Endothelial cell of coronary artery (primary cell): Measurements from ENCODE around the gene DCLK1. TPM values are rescaled to one million over a fixed set of nuclear protein-coding genes. Genes with fewer than 3 reads are reported as not detected.

Experiments used
- total RNA-seq: library from RNA; depleted of rRNA; stranded (reverse); fragments of >200 nt; gene quantifications from 2 replicates; pipeline ENCODE4 v1.2.3, GENCODE V29; 2014

The DCLK1 gene
- total RNA-seq, result 0.99 and 3.5 TPM in 2 replicates

DNA sequence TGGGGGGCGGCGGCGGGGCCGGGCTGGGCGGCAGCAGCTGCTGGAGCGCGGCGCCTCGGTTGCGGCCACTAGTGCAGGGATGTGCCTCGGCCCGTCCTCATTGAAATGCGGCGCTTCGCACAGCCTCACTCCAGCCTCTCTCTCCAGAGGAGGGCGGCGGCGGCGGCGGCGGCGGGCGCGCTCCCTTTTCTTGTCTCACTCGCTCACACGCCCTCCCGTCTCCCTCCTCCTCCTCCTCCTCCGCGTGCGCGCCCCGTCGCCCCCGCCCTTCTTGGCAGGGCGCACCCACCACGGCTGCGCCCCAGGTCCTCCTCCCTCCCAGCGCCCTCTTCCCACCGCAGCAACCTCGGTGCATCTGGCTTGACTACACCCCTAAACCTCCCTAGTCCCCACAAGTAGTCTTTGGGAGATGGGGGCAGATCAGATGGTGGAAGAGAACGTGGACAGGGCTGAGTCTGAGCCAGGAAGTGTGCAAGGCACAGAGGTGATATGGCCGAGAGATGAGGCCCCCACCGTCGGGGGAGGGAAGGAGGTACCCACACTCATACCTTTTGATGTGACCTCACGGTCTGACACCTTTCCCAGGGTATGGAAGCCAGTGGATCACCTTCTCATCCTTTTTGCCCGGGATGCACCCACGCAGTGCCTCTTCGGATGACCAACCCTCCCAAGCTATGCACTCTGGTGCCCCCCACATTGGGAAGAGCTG lies at the start of gene DCLK1:
DCLK1 (minus strand) TSS at position 161 of the 709 bp plus-strand sequence.

Other genes with a start within 250 kb of the DCLK1 start
- 0.09 and 0.63 TPM in 2 replicates for gene SOHLH2, start 83.2 kb upstream of the DCLK1 start, total RNA-seq
- 2.4 and 3.9 TPM in 2 replicates for gene CCDC169, start 166.4 kb upstream of the DCLK1 start, total RNA-seq
- 77.8 and 96.2 TPM in 2 replicates for gene SPART, start 215.0 kb upstream of the DCLK1 start, total RNA-seq